HEK293T (cell line): Measurements from ENCODE around the gene CTNNA3.

Experiments used
- CTCF ChIA-PET: fragments of 350-600 bp; formaldehyde crosslinking; extraction: SDS; loops from one replicate; lab custom pipeline; 2021; ENCODE audit warnings: antibody characterized with exemption, inconsistent platforms; lab: Yijun Ruan, JAX
- POLR2A ChIA-PET: fragments of 350-600 bp; formaldehyde crosslinking; extraction: SDS; loops from one replicate; lab custom pipeline; 2020; ENCODE audit warnings: antibody characterized with exemption, inconsistent platforms; lab: Yijun Ruan, JAX
- DNase-seq: peaks from one replicate; pipeline ENCODE4 v3.0.0; 2012; ENCODE audit warnings: mixed read lengths; ENCODE audit errors: extremely low spot score
- ARNT ChIP-seq: fragments of 450-650 bp; IDR thresholded peaks from 2 replicates; pipeline ENCODE4 v1.6.1; 2017; ENCODE audit warnings: mild to moderate bottlenecking
- BHLHE40 ChIP-seq: fragments of 450-650 bp; IDR thresholded peaks from 2 replicates; pipeline ENCODE4 v1.6.1; 2016; ENCODE audit warnings: mild to moderate bottlenecking, moderate library complexity, borderline replicate concordance
- CTBP1 ChIP-seq: fragments of 450-650 bp; IDR thresholded peaks from 2 replicates; pipeline ENCODE4 v1.6.1; 2016; ENCODE audit warnings: borderline replicate concordance
- ELF4 ChIP-seq: fragments of 450-650 bp; IDR thresholded peaks from 2 replicates; pipeline ENCODE4 v1.6.1; 2017; ENCODE audit warnings: antibody characterized with exemption
- FOXA1 ChIP-seq: fragments of 450-650 bp; IDR thresholded peaks from 2 replicates; pipeline ENCODE4 v1.6.1; 2016; ENCODE audit warnings: mild to moderate bottlenecking
- FOXK2 ChIP-seq: fragments of 450-650 bp; IDR thresholded peaks from 2 replicates; pipeline ENCODE4 v1.6.1; 2016; ENCODE audit warnings: mild to moderate bottlenecking
- FOXM1 ChIP-seq: fragments of 450-650 bp; IDR thresholded peaks from 2 replicates; pipeline ENCODE4 v1.6.1; 2017; ENCODE audit warnings: mild to moderate bottlenecking, borderline replicate concordance
- HDGF ChIP-seq: fragments of 450-650 bp; IDR thresholded peaks from 2 replicates; pipeline ENCODE4 v1.6.1; 2017; ENCODE audit warnings: antibody characterized with exemption, borderline replicate concordance
- L3MBTL2 ChIP-seq: fragments of 450-650 bp; conservative IDR thresholded peaks from 2 replicates; pipeline ENCODE4 v1.6.1; 2016; ENCODE audit warnings: mild to moderate bottlenecking
- LEF1 ChIP-seq: fragments of 450-650 bp; IDR thresholded peaks from 2 replicates; pipeline ENCODE4 v1.6.1; 2017; ENCODE audit warnings: mild to moderate bottlenecking, borderline replicate concordance
- NFRKB ChIP-seq: fragments of 450-650 bp; IDR thresholded peaks from 2 replicates; pipeline ENCODE4 v1.6.1; 2016; ENCODE audit warnings: mild to moderate bottlenecking, moderate library complexity
- PKNOX1 ChIP-seq: fragments of 450-650 bp; IDR thresholded peaks from 2 replicates; pipeline ENCODE4 v1.6.1; 2016
- SP1 ChIP-seq: fragments of 450-650 bp; IDR thresholded peaks from 2 replicates; pipeline ENCODE4 v1.6.1; 2017
- SUZ12 ChIP-seq: fragments of 450-650 bp; IDR thresholded peaks from 2 replicates; pipeline ENCODE4 v1.6.1; 2016; ENCODE audit warnings: mild to moderate bottlenecking
- TARDBP ChIP-seq: fragments of 450-650 bp; IDR thresholded peaks from 2 replicates; pipeline ENCODE4 v1.6.1; 2016
- ZNF384 ChIP-seq: fragments of 450-650 bp; IDR thresholded peaks from 2 replicates; pipeline ENCODE4 v1.6.1; 2016

CTNNA3 gene

GRCh38 chr10:67280405-67280804 is 415.6 kb downstream of the CTNNA3 start:
- POLR2A ChIA-PET: no interaction called here
- TF ChIP-seq FOXM1 (no peak), NFRKB (no peak), TARDBP (no peak)
- CTCF ChIA-PET: no interaction called here
- no peak for DNase-seq

- no peak for DNase-seq
- CTCF ChIA-PET: no interaction called here
- TF ChIP-seq L3MBTL2 (no peak), TARDBP (no peak), PKNOX1 (no peak), FOXM1 (no peak), ELF4 (no peak), NFRKB (no peak)
- POLR2A ChIA-PET: no interaction called here
Measured at GRCh38 chr10:67277402-67277801, 418.6 kb downstream of the CTNNA3 start.

GRCh38 chr10:67269828-67270227 is 426.2 kb downstream of the CTNNA3 start:
- CTCF ChIA-PET: no interaction called here
- DNase-seq: no peak
- POLR2A ChIA-PET: no interaction called here
- TF ChIP-seq ZNF384 (no peak), CTBP1 (no peak), NFRKB (no peak), ARNT (no peak), ELF4 (no peak)

GRCh38 chr10:67268146-67268545 is 427.8 kb downstream of the CTNNA3 start:
- TF ChIP-seq ZNF384: no peak
- no peak for TF ChIP-seq LEF1
- TF ChIP-seq SUZ12: no peak
- no peak for TF ChIP-seq BHLHE40
- no peak for TF ChIP-seq FOXK2
- TF ChIP-seq ELF4: no peak
- ChIA-PET POLR2A (no interaction called here), CTCF (no interaction called here)
- DNase-seq: no peak

- CTCF ChIA-PET: no interaction called here
- TF ChIP-seq BHLHE40 (no peak), ZNF384 (no peak), L3MBTL2 (no peak), HDGF (no peak), SP1 (no peak), LEF1 (no peak), ARNT (no peak), CTBP1 (no peak), FOXA1 (no peak)
- DNase-seq: no peak
- POLR2A ChIA-PET: no interaction called here
Measured at GRCh38 chr10:67262675-67263074, 433.3 kb downstream of the CTNNA3 start.

GRCh38 chr10:67261300-67261797 is 434.6 kb downstream of the CTNNA3 start:
- no peak for DNase-seq
- CTCF ChIA-PET: no interaction called here
- TF ChIP-seq L3MBTL2 (no peak), HDGF (no peak), ELF4 (no peak), NFRKB (no peak), FOXK2 (no peak), SUZ12 (no peak), SP1 (no peak), TARDBP (no peak), CTBP1 (no peak), FOXA1 (no peak), ZNF384 (no peak), LEF1 (no peak), ARNT (no peak), BHLHE40 (no peak), PKNOX1 (no peak), FOXM1 (no peak)
- POLR2A ChIA-PET: no interaction called here

- TF ChIP-seq CTBP1: peak; percentile 14; the same call in 1 of the 2 replicates
- TF ChIP-seq ARNT: no peak
- TF ChIP-seq NFRKB: no peak
- no peak for TF ChIP-seq TARDBP
- TF ChIP-seq HDGF: no peak
- TF ChIP-seq FOXM1: no peak
- no peak for TF ChIP-seq BHLHE40
- TF ChIP-seq PKNOX1: 0 out of 2 replicates have a peak, but pooled peaks have one; percentile 45
- no peak for TF ChIP-seq FOXK2
- TF ChIP-seq SUZ12: no peak
- TF ChIP-seq ZNF384: no peak
- peak; percentile 18 for DNase-seq
- POLR2A ChIA-PET: no interaction called here
- CTCF ChIA-PET: interaction anchor here (0.5 to 0.6 kb wide), 3 partner anchors 12 to 174 kb away, joined by 3 to 10 read pairs (median 8); no protein-coding TSS in a partner anchor
Measured at GRCh38 chr10:67259319-67259929, 436.6 kb downstream of the CTNNA3 start.
